ENCODE results near the gene SWI5.

GRCh38 chr9:128285033-128285784 is 9.1 kb downstream of the SWI5 start:
- TF ChIP-seq CTCF (IDR thresholded peaks at IDR 0.05; ENCODE audit: insufficient read depth, low read length, poor library complexity, severe bottlenecking) (no peak), EZH2phosphoT487 (conservative IDR thresholded peaks at IDR 0.05; ENCODE audit: low read length) (no peak)
